Measurements from ENCODE around the gene GBP4. TPM values are rescaled to one million over a fixed set of nuclear protein-coding genes. Genes with fewer than 3 reads are reported as not detected.

Gene GBP4
- total and polyA plus RNA-seq, 4 experiments from 2014 or later: 36.8 to 54.3 (median 49.0) TPM

DNA sequence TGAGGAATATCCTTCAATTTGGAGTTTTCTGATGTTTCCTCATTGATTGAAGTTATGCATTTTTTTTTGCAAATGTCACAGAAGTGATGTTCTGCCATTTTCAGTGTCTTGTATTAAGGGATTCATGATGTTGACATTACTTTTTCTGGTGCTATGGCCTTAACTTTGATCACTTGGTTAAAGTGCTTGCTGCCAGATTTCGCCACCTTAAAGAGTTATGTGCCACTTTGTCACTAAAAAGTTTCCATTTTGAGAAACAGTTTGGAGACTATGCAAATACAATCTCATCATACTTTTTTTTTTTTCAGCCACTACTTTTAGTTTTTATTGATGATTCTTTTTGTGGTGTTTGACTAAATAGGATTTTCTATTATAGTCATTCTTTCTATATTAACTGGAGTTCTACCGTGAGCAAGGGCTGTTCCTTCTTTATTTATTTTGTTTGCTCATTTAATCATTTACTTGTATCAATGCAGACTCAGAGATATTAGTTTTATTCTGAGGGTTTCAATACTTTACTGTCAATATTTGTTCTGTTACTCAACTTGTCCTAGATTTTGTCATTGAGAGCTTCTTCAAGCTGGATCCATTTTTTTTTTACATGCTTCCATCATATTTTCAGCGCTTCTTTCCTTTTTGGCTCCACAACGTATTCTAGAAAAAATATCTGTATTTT, 26.1 kb downstream of the GBP4 start:
- H3K27me3 Mint-ChIP-seq: no peaks in the 10 kb centered on the region
- no peaks in the 10 kb centered on the region for H3K9me3 ChIP-seq (ENCODE audit: control insufficient read depth in 1 of 2, low read length in 2 of 2)
- no peaks in the 10 kb centered on the region for H3K27me3 ChIP-seq (ENCODE audit: insufficient read depth, low read length)
- H3K4me1 Mint-ChIP-seq: peaks cover 0 to 4% (median 2%) of the 10 kb centered on the region in 4 donors
- no peak for DNase-seq
- POLR2A ChIA-PET (ENCODE audit: partially characterized antibody): no interaction called here
- peaks cover 0 to 2% (median 0%) of the 10 kb centered on the region in 8 donors for H3K9me3 Mint-ChIP-seq
- H3K27ac Mint-ChIP-seq: no peak overlapping the region
- H3K27ac ChIP-seq (ENCODE audit: low read depth, low read length): no peak overlapping the region
- CTCF ChIA-PET (ENCODE audit: partially characterized antibody): interaction anchor here (1.0 kb wide), 1 partner anchor 186 kb away, joined by 3 read pairs; no protein-coding TSS in a partner anchor
- H3K4me3 Mint-ChIP-seq: no peak overlapping the region
- no peak overlapping the region for H3K4me3 ChIP-seq (ENCODE audit: low read length in 2 of 2)
- intact Hi-C loops (cut with micrococcal nuclease): no loop called here
- H3K36me3 Mint-ChIP-seq: no peaks in the 10 kb centered on the region
- H3K4me1 ChIP-seq (ENCODE audit: insufficient read depth, low read length): no peaks in the 10 kb centered on the region
- H3K36me3 ChIP-seq (ENCODE audit: insufficient read depth, low read length): no peaks in the 10 kb centered on the region

DNA sequence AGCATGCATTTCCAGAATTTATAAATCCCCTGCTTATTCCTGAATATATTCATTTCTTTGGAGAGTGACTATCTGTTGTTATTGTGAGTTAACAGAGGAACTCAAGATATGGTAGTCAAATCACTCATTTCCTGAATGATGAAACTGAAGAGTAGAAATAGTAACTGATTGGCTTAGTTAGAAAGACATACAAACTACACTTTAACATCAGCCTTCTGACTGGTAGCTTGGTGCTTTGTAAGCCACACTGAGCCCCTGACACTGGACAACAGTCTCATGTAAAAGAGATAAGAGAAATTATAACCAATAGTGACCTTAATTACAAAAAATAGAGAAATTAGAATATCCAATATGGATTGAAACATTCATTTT, 27.7 kb downstream of the GBP4 start:
- no peaks in the 10 kb centered on the region for H3K36me3 ChIP-seq (ENCODE audit: insufficient read depth, low read length)
- intact Hi-C loops (cut with micrococcal nuclease): no loop called here
- no peaks in the 10 kb centered on the region for H3K9me3 ChIP-seq (ENCODE audit: control insufficient read depth in 1 of 2, low read length in 2 of 2)
- ChIA-PET CTCF (ENCODE audit: partially characterized antibody) (no interaction called here), POLR2A (ENCODE audit: partially characterized antibody) (no interaction called here)
- Mint-ChIP-seq H3K9me3 (peaks cover 0 to 2% (median 0%) of the 10 kb centered on the region in 8 donors), H3K4me1 (no peaks in the 10 kb centered on the region), H3K27me3 (no peaks in the 10 kb centered on the region), H3K4me3 (no peak overlapping the region), H3K36me3 (no peaks in the 10 kb centered on the region), H3K27ac (no peak overlapping the region)
- H3K27me3 ChIP-seq (ENCODE audit: insufficient read depth, low read length): no peaks in the 10 kb centered on the region
- DNase-seq: no peak
- H3K4me3 ChIP-seq (ENCODE audit: low read length in 2 of 2): no peak overlapping the region
- no peak overlapping the region for H3K27ac ChIP-seq (ENCODE audit: low read depth, low read length)
- H3K4me1 ChIP-seq (ENCODE audit: insufficient read depth, low read length): no peaks in the 10 kb centered on the region

DNA sequence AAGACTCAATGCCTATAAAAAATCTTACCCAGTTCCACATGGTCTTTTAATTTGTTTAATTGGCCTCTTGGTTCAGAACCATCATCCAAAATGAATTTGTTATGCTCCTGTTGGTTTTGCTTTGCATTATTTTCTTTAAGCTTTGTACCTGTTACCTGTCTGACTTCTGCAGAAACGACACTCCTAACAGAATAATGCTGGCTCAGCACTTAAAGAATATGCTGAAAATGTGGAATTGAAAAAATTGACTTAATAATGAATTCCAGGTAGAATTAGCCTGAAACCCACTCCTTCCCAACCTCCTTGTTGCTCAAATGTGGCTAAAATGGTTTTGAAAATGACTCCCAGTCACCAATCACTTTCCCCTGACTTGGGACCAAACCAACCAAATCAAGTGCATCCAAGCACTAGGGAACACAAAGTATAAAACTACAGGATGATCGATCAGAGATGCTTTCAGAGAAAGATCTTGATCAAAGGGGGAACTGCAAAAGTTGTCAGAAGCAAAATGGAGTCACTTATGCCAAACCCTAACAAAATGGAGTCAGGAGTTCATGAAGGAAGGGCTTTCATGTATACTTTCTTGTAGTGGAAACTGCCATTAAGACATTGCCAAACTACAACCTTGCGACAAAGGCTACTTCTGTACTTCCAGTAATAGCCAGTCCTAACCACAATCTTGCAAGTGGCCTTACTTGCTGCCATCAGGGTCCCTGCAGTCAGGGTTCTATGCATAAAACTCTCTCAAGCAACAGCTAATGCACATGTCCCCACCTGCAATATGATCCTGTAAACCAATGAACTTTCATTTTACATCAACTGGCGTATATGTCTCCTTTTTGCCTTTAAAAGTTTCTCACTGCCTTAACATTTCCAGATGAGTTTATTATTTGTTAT, 28.3 kb downstream of the GBP4 start:
- intact Hi-C loops (cut with micrococcal nuclease): no loop called here
- CTCF ChIA-PET (ENCODE audit: partially characterized antibody): no interaction called here

DNA sequence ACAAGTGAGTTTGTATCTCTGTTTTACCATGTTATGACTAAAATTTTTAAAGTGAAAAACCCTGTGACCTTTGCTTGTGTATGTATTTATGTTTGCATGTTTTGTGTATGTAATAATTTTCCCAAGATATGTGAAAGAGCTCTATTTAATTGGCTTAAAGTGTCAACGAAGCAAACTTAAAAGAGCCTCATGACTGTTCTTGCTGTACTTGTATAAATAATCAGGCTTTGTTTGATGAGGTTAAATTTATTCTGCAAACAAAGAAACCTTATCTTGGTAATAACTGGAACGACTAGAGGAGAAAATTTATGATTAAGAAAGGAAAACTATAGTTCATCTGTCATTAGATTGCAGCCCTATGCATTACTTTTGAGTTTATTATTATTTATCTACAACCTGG, 29.6 kb downstream of the GBP4 start:
- Histone ChIP-seq H3K4me1 (ENCODE audit: insufficient read depth, low read length) (no peaks in the 10 kb centered on the region), H3K36me3 (ENCODE audit: insufficient read depth, low read length) (no peaks in the 10 kb centered on the region), H3K9me3 (ENCODE audit: control insufficient read depth in 1 of 2, low read length in 2 of 2) (no peaks in the 10 kb centered on the region), H3K27me3 (ENCODE audit: insufficient read depth, low read length) (no peaks in the 10 kb centered on the region), H3K4me3 (ENCODE audit: low read length in 2 of 2) (no peak overlapping the region), H3K27ac (ENCODE audit: low read depth, low read length) (no peak overlapping the region)
- ChIA-PET POLR2A (ENCODE audit: partially characterized antibody) (no interaction called here), CTCF (ENCODE audit: partially characterized antibody) (no interaction called here)
- intact Hi-C loops (cut with micrococcal nuclease): no loop called here
- Mint-ChIP-seq H3K9me3 (peaks cover 0 to 2% (median 0%) of the 10 kb centered on the region in 8 donors), H3K27ac (no peak overlapping the region), H3K36me3 (no peaks in the 10 kb centered on the region), H3K4me1 (no peaks in the 10 kb centered on the region), H3K27me3 (no peaks in the 10 kb centered on the region), H3K4me3 (no peak overlapping the region)
- no peak for DNase-seq

More for the DNA sequence above, 28.3 kb downstream of the GBP4 start:
- Mint-ChIP-seq H3K27me3 (no peaks in the 10 kb centered on the region), H3K4me1 (no peaks in the 10 kb centered on the region), H3K4me3 (no peak overlapping the region), H3K27ac (no peak overlapping the region), H3K9me3 (peaks cover 0 to 2% (median 0%) of the 10 kb centered on the region in 8 donors), H3K36me3 (no peaks in the 10 kb centered on the region)
- H3K27me3 ChIP-seq (ENCODE audit: insufficient read depth, low read length): no peaks in the 10 kb centered on the region
- no peaks in the 10 kb centered on the region for H3K4me1 ChIP-seq (ENCODE audit: insufficient read depth, low read length)
- no peak overlapping the region for H3K4me3 ChIP-seq (ENCODE audit: low read length in 2 of 2)
- H3K36me3 ChIP-seq (ENCODE audit: insufficient read depth, low read length): no peaks in the 10 kb centered on the region
- POLR2A ChIA-PET (ENCODE audit: partially characterized antibody): no interaction called here
- H3K9me3 ChIP-seq (ENCODE audit: control insufficient read depth in 1 of 2, low read length in 2 of 2): no peaks in the 10 kb centered on the region
- H3K27ac ChIP-seq (ENCODE audit: low read depth, low read length): no peak overlapping the region
- no peak for DNase-seq

DNA sequence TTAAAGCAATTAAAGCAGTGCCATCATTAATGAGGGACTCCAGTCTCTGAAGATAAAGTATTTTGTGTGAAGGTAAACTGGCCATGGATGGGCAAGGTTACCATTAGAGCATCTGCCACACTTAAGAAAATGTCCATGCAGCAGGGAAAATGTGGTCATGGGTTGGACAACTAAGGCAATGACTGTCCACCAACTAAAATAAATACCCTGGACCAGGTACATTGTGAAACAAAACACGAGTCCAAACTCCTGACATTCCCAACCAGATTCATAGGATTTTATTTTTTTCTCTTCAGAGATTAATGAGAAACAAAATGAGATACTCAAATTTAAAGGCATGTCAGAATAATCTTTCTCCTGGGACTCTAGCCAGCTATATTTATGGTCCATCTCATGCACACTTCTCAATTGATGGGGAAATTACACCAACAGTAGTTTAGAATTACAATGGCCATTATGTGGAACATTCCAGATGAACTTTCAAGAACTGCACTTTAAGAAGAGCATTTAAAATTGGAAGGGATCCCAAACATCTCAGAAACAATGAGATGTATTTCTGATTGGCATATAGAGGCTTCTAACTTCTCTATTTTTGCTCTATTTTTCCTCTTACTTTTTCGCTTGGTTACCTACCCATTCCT, 31.0 kb downstream of the GBP4 start:
- no peaks in the 10 kb centered on the region for H3K36me3 Mint-ChIP-seq
- no peak overlapping the region for H3K4me3 Mint-ChIP-seq
- POLR2A ChIA-PET (ENCODE audit: partially characterized antibody): no interaction called here
- no peak for DNase-seq
- H3K4me1 ChIP-seq (ENCODE audit: insufficient read depth, low read length): no peaks in the 10 kb centered on the region
- H3K27me3 ChIP-seq (ENCODE audit: insufficient read depth, low read length): no peaks in the 10 kb centered on the region
- no peaks in the 10 kb centered on the region for H3K4me1 Mint-ChIP-seq
- no peaks in the 10 kb centered on the region for H3K27me3 Mint-ChIP-seq
- no peaks in the 10 kb centered on the region for H3K9me3 ChIP-seq (ENCODE audit: control insufficient read depth in 1 of 2, low read length in 2 of 2)
- intact Hi-C loops (cut with micrococcal nuclease): no loop called here
- no peak overlapping the region for H3K4me3 ChIP-seq (ENCODE audit: low read length in 2 of 2)
- H3K27ac ChIP-seq (ENCODE audit: low read depth, low read length): no peak overlapping the region
- peaks cover 0 to 2% (median 0%) of the 10 kb centered on the region in 8 donors for H3K9me3 Mint-ChIP-seq
- H3K36me3 ChIP-seq (ENCODE audit: insufficient read depth, low read length): no peaks in the 10 kb centered on the region
- H3K27ac Mint-ChIP-seq: no peak overlapping the region
- CTCF ChIA-PET (ENCODE audit: partially characterized antibody): no interaction called here

DNA sequence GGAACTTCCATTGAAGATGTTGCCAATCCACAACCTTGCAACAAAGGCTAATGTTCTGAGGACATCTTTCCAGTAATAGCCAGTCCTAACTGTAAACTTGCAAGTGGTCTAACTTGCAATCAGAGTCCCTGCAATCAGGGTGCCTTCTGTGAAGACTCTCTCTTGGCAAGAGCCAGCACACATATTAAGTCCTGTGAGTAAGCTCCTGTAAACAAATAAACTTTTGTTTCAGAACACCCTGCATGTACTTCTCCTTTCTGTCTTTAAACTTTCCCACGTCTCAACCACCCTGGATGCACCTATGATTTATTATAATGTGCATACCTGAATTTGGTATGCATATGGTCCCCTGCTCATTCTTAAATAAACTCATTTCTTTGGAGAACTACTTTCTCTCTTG, 32.0 kb downstream of the GBP4 start:
- H3K4me1 ChIP-seq (ENCODE audit: insufficient read depth, low read length): no peaks in the 10 kb centered on the region
- H3K9me3 ChIP-seq (ENCODE audit: control insufficient read depth in 1 of 2, low read length in 2 of 2): no peaks in the 10 kb centered on the region
- peaks cover 0 to 5% (median under 1%) of the 10 kb centered on the region in 8 donors for H3K9me3 Mint-ChIP-seq
- no peak overlapping the region for H3K4me3 Mint-ChIP-seq
- H3K4me1 Mint-ChIP-seq: no peaks in the 10 kb centered on the region
- ChIA-PET POLR2A (ENCODE audit: partially characterized antibody) (no interaction called here), CTCF (ENCODE audit: partially characterized antibody) (no interaction called here)
- H3K27me3 Mint-ChIP-seq: no peaks in the 10 kb centered on the region
- H3K4me3 ChIP-seq (ENCODE audit: low read length in 2 of 2): no peak overlapping the region
- no peaks in the 10 kb centered on the region for H3K36me3 Mint-ChIP-seq
- DNase-seq: no peak
- intact Hi-C loops (cut with micrococcal nuclease): no loop called here
- no peaks in the 10 kb centered on the region for H3K27me3 ChIP-seq (ENCODE audit: insufficient read depth, low read length)
- no peak overlapping the region for H3K27ac ChIP-seq (ENCODE audit: low read depth, low read length)
- no peaks in the 10 kb centered on the region for H3K36me3 ChIP-seq (ENCODE audit: insufficient read depth, low read length)
- no peak overlapping the region for H3K27ac Mint-ChIP-seq

DNA sequence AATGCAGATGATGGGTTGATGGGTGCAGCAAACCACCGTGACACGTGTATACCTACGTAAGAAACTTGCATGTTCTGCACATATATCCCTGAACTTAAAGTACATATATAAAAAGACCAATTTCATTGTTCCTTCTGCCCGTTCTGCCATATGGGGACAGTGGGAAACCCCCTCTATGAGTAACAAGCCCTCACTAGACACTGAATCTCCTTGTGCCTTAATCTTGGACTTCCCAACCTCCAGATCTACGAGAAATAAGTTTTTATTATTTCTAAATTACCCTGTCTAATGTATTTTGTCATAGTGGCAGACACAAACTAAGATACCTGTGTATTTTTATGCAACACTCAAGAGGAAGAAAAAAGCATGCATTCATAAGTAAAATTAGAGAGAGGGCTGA, 32.9 kb downstream of the GBP4 start:
- CTCF ChIA-PET (ENCODE audit: partially characterized antibody): no interaction called here
- no peaks in the 10 kb centered on the region for H3K36me3 ChIP-seq (ENCODE audit: insufficient read depth, low read length)
- no peak overlapping the region for H3K4me3 Mint-ChIP-seq

More for the DNA sequence above, 32.9 kb downstream of the GBP4 start:
- Mint-ChIP-seq H3K27ac (no peak overlapping the region), H3K36me3 (no peaks in the 10 kb centered on the region), H3K9me3 (peaks cover 0 to 14% (median 6%) of the 10 kb centered on the region in 8 donors), H3K27me3 (no peaks in the 10 kb centered on the region), H3K4me1 (no peaks in the 10 kb centered on the region)
- H3K27ac ChIP-seq (ENCODE audit: low read depth, low read length): no peak overlapping the region
- H3K27me3 ChIP-seq (ENCODE audit: insufficient read depth, low read length): no peaks in the 10 kb centered on the region
- no peak for DNase-seq
- POLR2A ChIA-PET (ENCODE audit: partially characterized antibody): no interaction called here
- no peaks in the 10 kb centered on the region for H3K4me1 ChIP-seq (ENCODE audit: insufficient read depth, low read length)
- H3K9me3 ChIP-seq (ENCODE audit: control insufficient read depth in 1 of 2, low read length in 2 of 2): no peaks in the 10 kb centered on the region
- H3K4me3 ChIP-seq (ENCODE audit: low read length in 2 of 2): no peak overlapping the region
- intact Hi-C loops (cut with micrococcal nuclease): no loop called here

Measured in CD4-positive, alpha-beta memory T cell (primary cell).